Measurements from ENCODE around the gene MOSPD3. TPM values are rescaled to one million over a fixed set of nuclear protein-coding genes. Genes with fewer than 3 reads are reported as not detected.

The MOSPD3 gene
- polyA plus RNA-seq, 1 donor from 2014 or later = 27.9 TPM

- Histone ChIP-seq H3K4me3 (ENCODE audit: low read length) (no peak overlapping the region), H3K4me2 (ENCODE audit: low read length) (no peak overlapping the region), H3K79me2 (replicated peaks; ENCODE audit: insufficient read depth, low read length) (no peaks in the 10 kb centered on the region), H3K9ac (ENCODE audit: low read length) (no peak overlapping the region), H2AFZ (ENCODE audit: low read depth, low read length) (no peak overlapping the region), H3F3A (ENCODE audit: insufficient read depth, low read length, poor library complexity, severe bottlenecking) (no peaks in the 10 kb centered on the region), H3K9me2 (ENCODE audit: insufficient read depth, low read length) (no peaks in the 10 kb centered on the region), H3K36me3 (ENCODE audit: insufficient read depth, low read length) (no peaks in the 10 kb centered on the region), H3K27me3 (ENCODE audit: insufficient read depth, low read depth, low read length) (peaks cover 20% of the 10 kb centered on the region), H3K27ac (ENCODE audit: low read length) (no peak overlapping the region), H4K20me1 (ENCODE audit: insufficient read depth) (no peaks in the 10 kb centered on the region), H3K9me3 (ENCODE audit: low read length) (no peaks in the 10 kb centered on the region)
- TF ChIP-seq, protein P1, sequence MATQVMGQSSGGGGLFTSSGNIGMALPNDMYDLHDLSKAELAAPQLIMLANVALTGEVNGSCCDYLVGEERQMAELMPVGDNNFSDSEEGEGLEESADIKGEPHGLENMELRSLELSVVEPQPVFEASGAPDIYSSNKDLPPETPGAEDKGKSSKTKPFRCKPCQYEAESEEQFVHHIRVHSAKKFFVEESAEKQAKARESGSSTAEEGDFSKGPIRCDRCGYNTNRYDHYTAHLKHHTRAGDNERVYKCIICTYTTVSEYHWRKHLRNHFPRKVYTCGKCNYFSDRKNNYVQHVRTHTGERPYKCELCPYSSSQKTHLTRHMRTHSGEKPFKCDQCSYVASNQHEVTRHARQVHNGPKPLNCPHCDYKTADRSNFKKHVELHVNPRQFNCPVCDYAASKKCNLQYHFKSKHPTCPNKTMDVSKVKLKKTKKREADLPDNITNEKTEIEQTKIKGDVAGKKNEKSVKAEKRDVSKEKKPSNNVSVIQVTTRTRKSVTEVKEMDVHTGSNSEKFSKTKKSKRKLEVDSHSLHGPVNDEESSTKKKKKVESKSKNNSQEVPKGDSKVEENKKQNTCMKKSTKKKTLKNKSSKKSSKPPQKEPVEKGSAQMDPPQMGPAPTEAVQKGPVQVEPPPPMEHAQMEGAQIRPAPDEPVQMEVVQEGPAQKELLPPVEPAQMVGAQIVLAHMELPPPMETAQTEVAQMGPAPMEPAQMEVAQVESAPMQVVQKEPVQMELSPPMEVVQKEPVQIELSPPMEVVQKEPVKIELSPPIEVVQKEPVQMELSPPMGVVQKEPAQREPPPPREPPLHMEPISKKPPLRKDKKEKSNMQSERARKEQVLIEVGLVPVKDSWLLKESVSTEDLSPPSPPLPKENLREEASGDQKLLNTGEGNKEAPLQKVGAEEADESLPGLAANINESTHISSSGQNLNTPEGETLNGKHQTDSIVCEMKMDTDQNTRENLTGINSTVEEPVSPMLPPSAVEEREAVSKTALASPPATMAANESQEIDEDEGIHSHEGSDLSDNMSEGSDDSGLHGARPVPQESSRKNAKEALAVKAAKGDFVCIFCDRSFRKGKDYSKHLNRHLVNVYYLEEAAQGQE (IDR thresholded peaks at IDR 0.05; ENCODE audit: borderline replicate concordance) = no peak
- TF ChIP-seq, protein P2, sequence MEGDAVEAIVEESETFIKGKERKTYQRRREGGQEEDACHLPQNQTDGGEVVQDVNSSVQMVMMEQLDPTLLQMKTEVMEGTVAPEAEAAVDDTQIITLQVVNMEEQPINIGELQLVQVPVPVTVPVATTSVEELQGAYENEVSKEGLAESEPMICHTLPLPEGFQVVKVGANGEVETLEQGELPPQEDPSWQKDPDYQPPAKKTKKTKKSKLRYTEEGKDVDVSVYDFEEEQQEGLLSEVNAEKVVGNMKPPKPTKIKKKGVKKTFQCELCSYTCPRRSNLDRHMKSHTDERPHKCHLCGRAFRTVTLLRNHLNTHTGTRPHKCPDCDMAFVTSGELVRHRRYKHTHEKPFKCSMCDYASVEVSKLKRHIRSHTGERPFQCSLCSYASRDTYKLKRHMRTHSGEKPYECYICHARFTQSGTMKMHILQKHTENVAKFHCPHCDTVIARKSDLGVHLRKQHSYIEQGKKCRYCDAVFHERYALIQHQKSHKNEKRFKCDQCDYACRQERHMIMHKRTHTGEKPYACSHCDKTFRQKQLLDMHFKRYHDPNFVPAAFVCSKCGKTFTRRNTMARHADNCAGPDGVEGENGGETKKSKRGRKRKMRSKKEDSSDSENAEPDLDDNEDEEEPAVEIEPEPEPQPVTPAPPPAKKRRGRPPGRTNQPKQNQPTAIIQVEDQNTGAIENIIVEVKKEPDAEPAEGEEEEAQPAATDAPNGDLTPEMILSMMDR (IDR thresholded peaks at IDR 0.05; ENCODE audit: poor library complexity, severe bottlenecking) = no peak
- TF ChIP-seq EP300 (conservative IDR thresholded peaks at IDR 0.05; ENCODE audit: poor library complexity, severe bottlenecking) (no peak), MXI1 (conservative IDR thresholded peaks at IDR 0.05; ENCODE audit: poor library complexity, severe bottlenecking) (no peak), RAD21 (conservative IDR thresholded peaks at IDR 0.05) (no peak), TAF1 (IDR thresholded peaks at IDR 0.05; ENCODE audit: low read depth) (no peak), EZH2 (IDR thresholded peaks at IDR 0.05; ENCODE audit: borderline replicate concordance, insufficient read depth, low read length, poor library complexity, severe bottlenecking) (no peak), POLR2AphosphoS5 (IDR thresholded peaks at IDR 0.05) (no peak), SMC3 (conservative IDR thresholded peaks at IDR 0.05; ENCODE audit: poor library complexity) (no peak)
Measured at GRCh38 chr7:100599911-100600729, 12.2 kb upstream of the MOSPD3 start.

DNA sequence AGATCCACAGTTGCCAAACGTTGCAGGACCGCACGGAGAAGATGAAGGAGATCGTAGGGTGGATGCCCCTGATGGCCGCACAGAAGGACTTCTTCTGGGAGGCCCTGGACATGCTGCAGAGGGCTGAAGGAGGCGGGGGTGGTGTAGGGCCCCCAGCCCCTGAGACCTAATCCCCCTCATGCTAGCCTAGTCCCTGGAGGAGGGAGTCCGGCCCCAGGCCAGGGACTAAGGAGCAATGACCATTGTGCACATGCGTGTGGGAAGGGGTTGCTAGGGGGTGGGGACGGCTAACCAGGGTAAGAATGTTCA is 11.7 kb upstream of the MOSPD3 start:
- no peaks in the 10 kb centered on the region for H3F3A ChIP-seq (ENCODE audit: insufficient read depth, low read length, poor library complexity, severe bottlenecking)
- no peak overlapping the region for H3K4me3 ChIP-seq (ENCODE audit: low read length)
- no peak overlapping the region for H3K27ac ChIP-seq (ENCODE audit: low read length)
- H3K36me3 ChIP-seq (ENCODE audit: insufficient read depth, low read length) = no peaks in the 10 kb centered on the region
- H2AFZ ChIP-seq (ENCODE audit: low read depth, low read length) = no peak overlapping the region
- no peaks in the 10 kb centered on the region for H3K79me2 ChIP-seq (replicated peaks; ENCODE audit: insufficient read depth, low read length)
- TF ChIP-seq RAD21 (conservative IDR thresholded peaks at IDR 0.05) = no peak
- no peak for TF ChIP-seq POLR2AphosphoS5 (IDR thresholded peaks at IDR 0.05)
- TF ChIP-seq TAF1 (IDR thresholded peaks at IDR 0.05; ENCODE audit: low read depth) = no peak
- TF ChIP-seq EP300 (conservative IDR thresholded peaks at IDR 0.05; ENCODE audit: poor library complexity, severe bottlenecking) = no peak
- TF ChIP-seq MXI1 (conservative IDR thresholded peaks at IDR 0.05; ENCODE audit: poor library complexity, severe bottlenecking) = no peak
- TF ChIP-seq, protein P2 (IDR thresholded peaks at IDR 0.05; ENCODE audit: poor library complexity, severe bottlenecking) = no peak
- no peak for TF ChIP-seq EZH2 (IDR thresholded peaks at IDR 0.05; ENCODE audit: borderline replicate concordance, insufficient read depth, low read length, poor library complexity, severe bottlenecking)
- TF ChIP-seq, protein P1 (IDR thresholded peaks at IDR 0.05; ENCODE audit: borderline replicate concordance) = no peak
- no peak for TF ChIP-seq SMC3 (conservative IDR thresholded peaks at IDR 0.05; ENCODE audit: poor library complexity)
- H4K20me1 ChIP-seq (ENCODE audit: insufficient read depth) = no peaks in the 10 kb centered on the region
- H3K9me2 ChIP-seq (ENCODE audit: insufficient read depth, low read length) = no peaks in the 10 kb centered on the region
- no peak overlapping the region for H3K9ac ChIP-seq (ENCODE audit: low read length)
- no peaks in the 10 kb centered on the region for H3K9me3 ChIP-seq (ENCODE audit: low read length)
- no peak overlapping the region for H3K4me2 ChIP-seq (ENCODE audit: low read length)
- H3K27me3 ChIP-seq (ENCODE audit: insufficient read depth, low read depth, low read length) = peaks cover 25% of the 10 kb centered on the region
